ENCODE results near the gene CPOX. TPM values are rescaled to one million over a fixed set of nuclear protein-coding genes. Genes with fewer than 3 reads are reported as not detected.

Gene CPOX
- total RNA-seq, 1 experiment from 2014 or later: 24.7 TPM

DNA sequence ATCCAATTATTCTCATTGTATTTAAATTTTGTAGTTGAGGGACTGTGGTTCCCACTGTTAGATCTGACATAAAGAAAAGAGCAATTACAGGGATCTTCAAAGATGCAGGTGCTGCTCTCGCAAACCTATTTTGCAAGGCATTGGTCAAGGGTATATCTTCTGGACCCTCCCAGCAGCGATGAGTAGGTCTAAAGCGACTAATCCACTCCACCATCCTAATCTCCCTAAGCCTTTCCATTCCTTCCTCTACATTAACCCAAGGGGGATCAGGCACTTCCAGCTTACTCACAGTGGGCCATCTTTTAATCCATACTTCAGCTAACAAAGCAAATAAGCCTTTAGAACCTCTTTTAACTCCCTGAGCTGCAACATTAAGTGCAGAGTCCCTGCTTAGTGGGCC, 37.0 kb upstream of the CPOX start:
- Histone ChIP-seq H3K56ac (ENCODE audit: insufficient read length, low read depth, low read length) (no peak overlapping the region), H2AFZ (ENCODE audit: low read length) (no peak overlapping the region), H4K5ac (ENCODE audit: insufficient read length, low read depth, low read length) (no peak overlapping the region), H3K27me3 (ENCODE audit: insufficient read depth, low read length) (no peaks in the 10 kb centered on the region), H3K4ac (ENCODE audit: low read depth, low read length) (no peak overlapping the region), H2BK20ac (ENCODE audit: low read depth, low read length, poor library complexity, severe bottlenecking) (no peak overlapping the region), H3K79me1 (ENCODE audit: insufficient read depth, low read depth, low read length, poor library complexity, severe bottlenecking) (no peaks in the 10 kb centered on the region), H3K9me3 (ENCODE audit: control insufficient read depth, low read depth, low read length) (no peaks in the 10 kb centered on the region), H3T11ph (ENCODE audit: low read length) (no peak overlapping the region), H3K9ac (ENCODE audit: extremely low read depth, insufficient read length, low read length) (no peak overlapping the region), H3K4me2 (ENCODE audit: insufficient read depth, insufficient read length, low read length) (no peak overlapping the region), H4K8ac (replicated peaks; ENCODE audit: insufficient read length, low read depth, low read length) (no peak overlapping the region), H3K4me1 (ENCODE audit: insufficient read depth, low read length) (no peaks in the 10 kb centered on the region), H3K23ac (ENCODE audit: insufficient read length, low read depth, low read length) (no peak overlapping the region), H3K79me2 (ENCODE audit: insufficient read depth, low read length) (no peaks in the 10 kb centered on the region), H2BK12ac (ENCODE audit: insufficient read length, low read depth, low read length) (no peak overlapping the region), H2AK5ac (ENCODE audit: insufficient read length, low read length) (no peak overlapping the region), H4K20me1 (ENCODE audit: control insufficient read depth, insufficient read depth, insufficient read length) (no peaks in the 10 kb centered on the region), H4K91ac (ENCODE audit: insufficient read length, low read depth, low read length) (no peak overlapping the region), H2BK5ac (ENCODE audit: insufficient read length, low read length) (no peak overlapping the region), H3K18ac (ENCODE audit: insufficient read length, low read depth, low read length) (no peak overlapping the region), H2BK15ac (ENCODE audit: low read depth, low read length) (no peak overlapping the region), H2BK120ac (ENCODE audit: low read depth, low read length, poor library complexity, severe bottlenecking) (no peak overlapping the region), H3K14ac (ENCODE audit: insufficient read depth, low read length) (no peak overlapping the region), H3K23me2 (ENCODE audit: insufficient read length, low read depth, low read length, poor library complexity, severe bottlenecking) (no peaks in the 10 kb centered on the region), H3K27ac (ENCODE audit: insufficient read length, low read depth, low read length) (no peak overlapping the region)
- no peak for DNase-seq
- H3K27ac Mint-ChIP-seq: no peak overlapping the region
- H3K4me1 Mint-ChIP-seq: peaks cover 3 to 4% of the 10 kb centered on the region in 2 experiments; a peak in 3 of 4 replicates
- no peaks in the 10 kb centered on the region; the same call in 1 of the 2 replicates for H3K27me3 Mint-ChIP-seq (ENCODE audit: low read depth)
- H3K4me3 Mint-ChIP-seq: no peak overlapping the region
- H3K9me3 Mint-ChIP-seq: no peaks in the 10 kb centered on the region
- WGBS (ENCODE audit: extremely low coverage, insufficient read length, low lambda C conversion rate): no CpG with 5 or more reads among the region's 3 CpGs
- no peaks in the 10 kb centered on the region for H3K36me3 Mint-ChIP-seq (ENCODE audit: insufficient read depth in 1 of 3, low read depth in 3 of 3)
- TF ChIP-seq CTCF (conservative IDR thresholded peaks at IDR 0.05): no peak

Measured in H9 (cell line).